NCI-H2029 treated with DMSO at 0.1 percent for 48 hours (cell line): ENCODE measurements around the gene PAAF1.
A peak's percentile ranks its signal among the peaks of the same experiment; 100 is the strongest.
"Not testable (repeated sequence)": the region's sequence is repeated elsewhere in the genome, so short reads cannot be mapped to it uniquely, and the experiment has no call there.

Source experiments
- DNase-seq: peaks from one replicate; lab custom pipeline; 2025; lab: John Stamatoyannopoulos, UW

PAAF1 gene

GRCh38 chr11:73883856-73884255 is 7.1 kb downstream of the PAAF1 start:
- no peak for DNase-seq

DNA sequence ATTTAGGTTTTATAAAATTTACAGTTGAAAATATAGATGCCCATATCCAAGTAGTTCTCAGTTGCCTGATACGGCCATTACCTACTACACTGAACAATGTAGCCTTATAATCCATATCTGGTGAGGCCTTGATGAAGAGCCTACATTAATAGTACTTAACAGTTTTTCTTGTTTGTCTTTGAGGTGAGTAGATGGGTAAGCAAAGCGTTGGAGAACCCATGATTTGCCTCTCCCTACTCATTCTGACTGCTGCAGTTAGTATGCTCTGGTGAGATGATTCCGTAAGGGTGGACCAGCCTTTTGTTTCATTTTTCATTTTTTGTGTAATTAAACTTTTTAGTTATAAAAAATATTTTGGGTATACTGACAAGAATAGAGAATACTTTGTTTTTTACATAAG is 11.4 kb downstream of the PAAF1 start:
- no peak for DNase-seq

GRCh38 chr11:73889019-73889418 is 12.2 kb downstream of the PAAF1 start:
- DNase-seq: no peak

- DNase-seq: no peak
Observed at GRCh38 chr11:73889536-73889935, 12.7 kb downstream of the PAAF1 start.

- no peak for DNase-seq
Observed at GRCh38 chr11:73893041-73893440, 16.2 kb downstream of the PAAF1 start.

- DNase-seq: no peak
Observed at GRCh38 chr11:73894725-73895335, 18.0 kb downstream of the PAAF1 start.

DNA sequence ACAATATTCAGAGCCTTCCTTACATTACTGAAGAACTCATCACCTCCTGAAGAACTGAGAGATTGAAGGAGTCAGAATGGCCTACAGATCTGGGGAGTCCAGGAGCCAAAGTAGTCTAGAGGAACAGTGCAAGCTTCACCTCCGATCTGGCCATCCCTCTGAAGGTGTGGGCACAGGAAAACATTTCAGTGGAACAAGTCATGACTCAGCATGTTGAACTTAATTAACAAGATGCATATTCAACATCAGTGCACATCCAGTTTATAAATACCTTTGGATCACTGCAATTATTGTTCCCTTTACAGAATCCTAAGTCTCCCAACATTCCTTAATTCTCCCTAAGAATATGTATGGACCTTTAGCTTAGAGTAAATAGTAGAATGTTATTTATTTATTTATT is 25.5 kb downstream of the PAAF1 start:
- no peak for DNase-seq

DNA sequence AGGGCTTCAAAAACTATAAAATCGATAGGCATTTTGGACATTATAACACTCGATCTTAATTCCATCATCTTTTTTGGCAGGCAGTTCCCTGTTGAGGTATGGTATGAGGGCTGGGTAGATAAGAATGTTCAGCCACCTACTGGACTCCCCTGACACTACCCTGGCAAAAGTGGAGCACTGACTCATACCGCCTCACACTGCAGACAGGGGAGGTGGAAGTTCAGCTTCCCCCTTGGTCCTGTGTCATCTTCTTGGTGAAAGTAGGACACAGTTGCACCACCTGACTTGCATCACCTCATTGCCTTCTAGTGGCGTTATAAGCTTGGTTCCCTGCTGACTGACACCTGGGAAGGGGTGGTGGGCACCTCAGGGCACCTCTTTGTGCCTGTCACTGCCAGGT is 30.4 kb downstream of the PAAF1 start:
- DNase-seq: no peak

DNA sequence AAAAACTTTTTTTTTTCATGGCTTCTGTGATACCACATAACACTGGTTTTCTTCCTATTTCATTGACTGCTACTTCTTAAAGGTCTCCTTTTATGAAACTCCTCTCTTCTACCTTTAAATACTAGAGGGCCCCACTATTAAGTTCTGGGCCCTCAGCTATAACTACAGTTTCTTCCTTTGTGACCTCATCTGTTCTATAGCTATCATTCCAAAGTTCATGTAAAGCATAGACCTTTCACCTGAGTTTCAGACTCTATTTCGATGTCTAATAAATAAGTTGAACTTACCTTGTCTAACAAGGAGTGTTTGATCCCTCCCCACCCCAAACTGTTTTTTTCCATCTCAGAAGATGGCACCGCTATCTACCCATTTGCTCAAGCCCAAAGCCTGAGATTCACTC is 35.2 kb downstream of the PAAF1 start:
- no peak for DNase-seq

- DNase-seq: no peak
Observed at GRCh38 chr11:73913472-73913871, 36.7 kb downstream of the PAAF1 start.

DNA sequence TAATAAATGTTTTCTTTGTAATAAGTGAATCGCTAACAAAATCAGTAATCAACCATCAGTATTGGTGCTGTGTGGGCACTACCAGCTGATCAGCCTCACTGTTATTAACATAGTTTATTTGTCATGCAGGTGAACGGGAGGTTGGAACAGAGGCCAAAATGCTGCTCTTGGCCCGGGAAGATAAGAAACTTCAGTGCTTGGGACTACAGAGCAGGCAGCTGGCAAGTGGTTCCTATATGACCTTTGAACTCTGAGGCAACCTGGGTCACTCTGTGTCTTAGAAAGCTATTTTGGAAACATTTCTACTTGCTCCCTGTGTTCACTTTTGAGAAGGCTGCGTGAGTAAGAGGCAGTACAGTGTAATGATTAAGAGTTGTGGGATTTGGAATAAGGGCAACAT is 37.5 kb downstream of the PAAF1 start:
- no peak for DNase-seq

DNA sequence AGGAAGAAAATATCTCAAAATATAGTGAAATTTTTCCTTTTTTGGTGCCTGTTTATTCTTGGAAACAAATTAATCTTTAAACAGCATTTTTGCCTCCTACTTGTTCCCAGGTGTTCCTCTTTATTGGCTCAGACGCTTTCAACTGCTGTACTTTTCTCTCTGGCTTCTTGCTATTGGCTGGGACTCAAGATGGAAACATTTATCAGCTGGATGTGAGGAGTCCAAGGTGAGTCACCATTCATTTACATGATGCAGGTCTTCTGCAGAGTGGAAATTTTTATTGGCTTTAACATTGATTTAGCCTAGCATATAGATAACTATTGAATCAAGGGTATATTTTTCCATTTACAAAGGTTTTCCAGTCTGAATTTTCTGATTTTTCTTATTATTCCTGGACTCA is 39.6 kb downstream of the PAAF1 start:
- DNase-seq: no peak

DNA sequence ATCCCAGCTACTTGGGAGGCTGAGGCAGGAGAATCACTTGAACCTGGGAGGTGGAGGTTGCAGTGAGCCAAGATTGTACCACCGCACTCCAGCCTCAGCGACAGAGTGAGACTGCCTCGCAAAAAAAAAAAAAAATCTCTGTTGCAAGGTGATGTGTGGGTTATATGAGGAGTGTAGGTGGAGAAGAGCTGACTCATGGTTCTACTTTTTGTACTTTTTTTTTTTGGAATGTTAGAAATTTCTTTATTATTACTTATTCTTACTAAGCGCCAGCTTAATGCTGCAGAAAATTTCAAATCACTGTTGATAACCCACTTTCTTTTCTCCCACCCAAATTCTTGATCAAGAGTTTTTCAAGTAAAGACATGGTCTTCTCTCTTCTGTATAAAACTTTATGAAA is 44.4 kb downstream of the PAAF1 start:
- no peak for DNase-seq

GRCh38 chr11:73929388-73929787 is 52.6 kb downstream of the PAAF1 start:
- no peak for DNase-seq

- peak; percentile 28 for DNase-seq
Observed at GRCh38 chr11:73931039-73931645, 54.3 kb downstream of the PAAF1 start.

GRCh38 chr11:73931951-73932350 is 55.2 kb downstream of the PAAF1 start:
- no peak for DNase-seq

DNA sequence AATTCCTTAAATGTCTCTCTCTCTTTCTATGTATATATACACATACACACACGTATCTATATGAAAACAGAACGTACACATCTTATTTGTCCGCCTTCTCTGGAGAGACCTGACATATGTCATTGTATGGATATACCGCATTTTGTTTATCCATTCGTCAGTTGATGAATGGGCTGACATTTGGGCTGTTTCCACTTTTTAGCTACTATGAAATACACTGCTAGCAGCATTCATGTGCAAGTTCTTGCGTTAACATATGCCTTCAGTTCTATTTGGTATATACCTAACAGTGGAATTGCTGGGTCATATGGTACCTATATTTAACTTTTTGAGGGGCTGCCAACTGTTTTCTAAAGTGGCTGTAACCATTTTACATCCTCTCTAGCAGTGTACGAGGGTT is 56.0 kb downstream of the PAAF1 start:
- no peak for DNase-seq

GRCh38 chr11:73936047-73936446 is 59.2 kb downstream of the PAAF1 start:
- not testable (repeated sequence) for DNase-seq

DNA sequence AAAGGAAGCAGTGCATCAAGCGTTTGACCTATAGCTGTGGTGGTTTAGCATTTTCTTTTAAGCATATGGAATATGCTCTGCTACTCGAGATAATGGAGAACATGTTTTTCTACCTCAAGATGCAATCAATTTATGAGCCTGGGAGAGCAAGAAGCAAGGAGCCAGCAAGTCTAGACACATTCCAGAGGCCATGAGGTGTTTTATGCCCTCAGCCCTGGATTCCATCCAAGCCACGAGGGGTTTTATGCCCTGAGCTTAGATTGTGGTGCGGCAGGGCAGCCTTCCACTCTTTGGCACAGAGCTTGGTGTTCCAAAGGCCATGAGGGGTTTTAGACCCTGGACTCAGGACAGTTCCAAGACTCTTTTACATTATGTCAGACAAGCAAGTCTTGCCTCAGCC is 62.3 kb downstream of the PAAF1 start:
- no peak for DNase-seq

GRCh38 chr11:73940801-73941570 is 64.2 kb downstream of the PAAF1 start:
- no peak for DNase-seq

GRCh38 chr11:73942010-73942409 is 65.2 kb downstream of the PAAF1 start:
- DNase-seq: no peak

- DNase-seq: no peak
Observed at GRCh38 chr11:73944085-73944484, 67.3 kb downstream of the PAAF1 start.

DNA sequence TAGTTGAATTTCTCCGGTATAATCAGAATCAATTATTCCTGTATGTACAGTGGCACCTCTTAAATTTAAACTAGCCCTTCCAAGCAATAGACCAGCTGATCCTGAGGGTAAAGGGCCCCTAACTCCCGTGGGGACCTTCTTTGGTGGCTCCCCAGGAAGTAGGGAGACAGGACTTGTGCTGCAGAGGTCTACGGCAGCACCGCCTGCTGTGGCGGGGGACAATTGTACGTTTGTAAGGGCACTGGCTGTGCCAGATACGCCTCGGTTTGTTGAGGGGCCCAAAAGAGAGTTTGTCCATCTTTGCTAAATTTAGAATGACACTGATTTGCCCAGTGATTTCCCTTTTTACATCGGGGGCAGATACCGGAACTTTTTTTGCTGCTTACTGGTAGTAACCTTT is 68.1 kb downstream of the PAAF1 start:
- no peak for DNase-seq

- DNase-seq: no peak
Observed at GRCh38 chr11:73945396-73945795, 68.6 kb downstream of the PAAF1 start.
